C4-2B (cell line): ENCODE measurements around the gene GPR157.

Experiments
- H3K27ac ChIP-seq: fragments of 450-650 bp; 2 replicates; pipeline ENCODE4 v1.5.1; 2017
- CTCF ChIP-seq: fragments of 450-650 bp; conservative IDR thresholded peaks from 2 replicates; pipeline ENCODE4 v1.5.1; 2017; ENCODE audit warnings: mild to moderate bottlenecking
- ZFX ChIP-seq: fragments of 450-650 bp; IDR thresholded peaks from 2 replicates; pipeline ENCODE4 v1.6.1; 2017

Gene GPR157

GRCh38 chr1:9093091-9093490 lies 35.8 kb downstream of the GPR157 start:
- no peak for TF ChIP-seq ZFX
- no peak for TF ChIP-seq CTCF
- H3K27ac ChIP-seq = no peak overlapping the region

GRCh38 chr1:9088807-9089206 lies 40.1 kb downstream of the GPR157 start:
- TF ChIP-seq CTCF (no peak), ZFX (no peak)
- H3K27ac ChIP-seq = no peak overlapping the region

- TF ChIP-seq CTCF (no peak), ZFX (no peak)
- no peak overlapping the region for H3K27ac ChIP-seq
Measured at GRCh38 chr1:9087411-9088125, 41.3 kb downstream of the GPR157 start.

GRCh38 chr1:9086796-9087195 lies 42.1 kb downstream of the GPR157 start:
- no peak overlapping the region for H3K27ac ChIP-seq
- no peak for TF ChIP-seq ZFX
- no peak for TF ChIP-seq CTCF

GRCh38 chr1:9086045-9086444 lies 42.9 kb downstream of the GPR157 start:
- TF ChIP-seq ZFX (no peak), CTCF (no peak)
- H3K27ac ChIP-seq = no peak overlapping the region

- TF ChIP-seq ZFX = no peak
- TF ChIP-seq CTCF = no peak
- H3K27ac ChIP-seq = no peak overlapping the region
Measured at GRCh38 chr1:9085306-9085940, 43.5 kb downstream of the GPR157 start.

GRCh38 chr1:9084906-9085305 lies 44.0 kb downstream of the GPR157 start:
- no peak overlapping the region for H3K27ac ChIP-seq
- TF ChIP-seq ZFX = no peak
- TF ChIP-seq CTCF = no peak
